Pancreas (tissue), 10 donors: Measurements from ENCODE around the gene ANGPTL7. TPM values are rescaled to one million over a fixed set of nuclear protein-coding genes. Genes with fewer than 3 reads are reported as not detected.

Experiments
- ATAC-seq, 4 donors: fragments of 200-7000 bp; cut with Tn5 transposase; one replicate each; pipeline versions ENCODE4 v1.8.0 to v1.9.1; 2020; ENCODE audit warnings: mild to moderate bottlenecking in 4 of 4, moderate library complexity in 4 of 4
- DNase-seq, 6 donors: peaks; one replicate each; pipeline ENCODE4 v3.0.0-alpha.2; 2020
- FAIRE-seq: peaks from 2 replicates; lab custom pipeline; 2012; peaks lifted over from hg19 to GRCh38; lab: Jason Lieb, UNC
- H3K27ac ChIP-seq, 4 donors: fragments of 200-600 bp; sonication (generic); 1 replicate in 3 of 4; 2 replicates in 1 of 4; pipeline versions ENCODE4 v1.5.0 to v1.8.0; 2020
- H3K27me3 ChIP-seq, 4 donors: fragments of 200-600 bp; one replicate each; pipeline ENCODE4 v1.8.0; 2021
- H3K36me3 ChIP-seq, 3 donors: fragments of 200-600 bp; sonication (generic) in 1 of 3; one replicate each; pipeline versions ENCODE4 v1.5.0 to v1.8.0; 2020 to 2021
- H3K4me1 ChIP-seq, 3 donors: fragments of 200-600 bp; one replicate each; pipeline ENCODE4 v1.8.0; 2021
- H3K4me3 ChIP-seq, 4 donors: fragments of 200-600 bp; sonication (generic) in 2 of 4; one replicate each; pipeline versions ENCODE4 v1.5.0 to v1.8.0; 2020 to 2021
- H3K9me3 ChIP-seq, 4 donors: fragments of 200-600 bp; one replicate each; pipeline ENCODE4 v1.8.0; 2021
- WGBS, 2 donors: extraction: QIAGEN DNeasy Blood & Tissue Kit; methylation state at CpG; one replicate each; pipeline ENCODE4 v1.1.7; 2013; 5-methylcytosine and 5-hydroxymethylcytosine counted together
- intact Hi-C, 3 donors: fragments of 100-400 bp; cut with DNase I; formaldehyde crosslinking; loops; one replicate each; pipeline versions ENCODE4 v1.11.1 to v1.14.2; 2022
- polyA plus RNA-seq, 2 donors: library from polyadenylated mRNA; stranded (reverse); fragments of 200-250 nt; gene quantifications; one replicate each; pipeline ENCODE4 v1.2.3, GENCODE V29; 2013
- total RNA-seq, 6 donors: library from RNA; stranded (reverse); fragmentation: NEBNext Ultra II Directional in 4 of 6; extraction: Animal tissue kit (Norgen Biotek cat#: 25700) in 4 of 6; gene quantifications; one replicate each; pipeline versions ENCODE4 v1.2.1 to v1.2.4, GENCODE V29; 2021 to 2023
- TF ChIP-seq, protein P1 (sequence below), 4 donors: fragments of 200-600 bp; sonication (generic) in 3 of 4; IDR thresholded peaks; one replicate each; pipeline versions ENCODE4 v1.5.0 to v1.8.0; 2021; ENCODE audit warnings: antibody characterized with exemption in 4 of 4
- donor health status: healthy with polysubstance abuse.
- donor health status: DM: no; HTN: no; CAD: no; lungs with moderate emphysema.
- donor health status: DM: no; HTN: no; CAD: no.
- donor health status: control.
- donor health status: control.
- donor health status: Bipolar disorder and iron deficiency.
- donor health status: DM: yes; HTN: yes; CAD: no.
- donor health status: DM: no; HTN: no; CAD: no.
- donor health status: DM: no; HTN: no; CAD: no.
- donor health status: DM: yes; HTN: yes; CAD: no.

Gene ANGPTL7, protein sequence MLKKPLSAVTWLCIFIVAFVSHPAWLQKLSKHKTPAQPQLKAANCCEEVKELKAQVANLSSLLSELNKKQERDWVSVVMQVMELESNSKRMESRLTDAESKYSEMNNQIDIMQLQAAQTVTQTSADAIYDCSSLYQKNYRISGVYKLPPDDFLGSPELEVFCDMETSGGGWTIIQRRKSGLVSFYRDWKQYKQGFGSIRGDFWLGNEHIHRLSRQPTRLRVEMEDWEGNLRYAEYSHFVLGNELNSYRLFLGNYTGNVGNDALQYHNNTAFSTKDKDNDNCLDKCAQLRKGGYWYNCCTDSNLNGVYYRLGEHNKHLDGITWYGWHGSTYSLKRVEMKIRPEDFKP
- under 1 TPM in 4 of 6 donors, not detected in 2; 0.09 to 0.26 (median 0.22) TPM for total RNA-seq
- under 1 TPM; 0.15 to 0.63 TPM for polyA plus RNA-seq

DNA sequence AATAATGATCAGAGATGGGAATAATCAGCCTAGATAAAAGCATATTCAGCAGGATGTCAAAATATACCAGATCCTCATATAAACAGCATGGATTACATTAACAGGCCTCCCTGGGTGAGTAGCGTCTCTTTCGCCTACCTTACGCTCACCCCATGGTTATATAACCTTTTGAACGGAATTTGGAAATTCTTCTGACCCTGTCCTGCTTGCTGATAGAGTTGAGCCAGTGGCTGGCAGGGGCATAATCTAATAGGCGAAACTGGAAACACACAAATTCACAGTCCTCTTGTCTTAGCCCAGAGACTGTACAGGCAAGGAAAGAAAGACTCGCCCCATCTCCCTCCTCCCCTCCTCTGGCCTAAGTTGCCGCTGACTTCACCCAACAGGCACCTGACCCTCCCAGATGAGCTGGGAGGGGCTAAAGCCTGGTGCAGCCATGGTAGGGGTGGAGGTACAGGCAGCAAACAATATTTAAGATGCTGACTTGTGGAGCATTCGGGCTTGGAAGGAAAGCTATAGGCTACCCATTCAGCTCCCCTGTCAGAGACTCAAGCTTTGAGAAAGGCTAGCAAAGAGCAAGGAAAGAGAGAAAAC lies at the start of gene ANGPTL7:
Gene ANGPTL7 (plus strand): TSS at position 498 of the 594 bp plus-strand sequence. CDS start 225 bp downstream, outside the sequence.
- H3K9me3 ChIP-seq = no peaks in the 10 kb centered on the region
- H3K36me3 ChIP-seq = peaks cover 0 to 8% (median 0%) of the 10 kb centered on the region in 3 donors
- TF ChIP-seq, protein P1, sequence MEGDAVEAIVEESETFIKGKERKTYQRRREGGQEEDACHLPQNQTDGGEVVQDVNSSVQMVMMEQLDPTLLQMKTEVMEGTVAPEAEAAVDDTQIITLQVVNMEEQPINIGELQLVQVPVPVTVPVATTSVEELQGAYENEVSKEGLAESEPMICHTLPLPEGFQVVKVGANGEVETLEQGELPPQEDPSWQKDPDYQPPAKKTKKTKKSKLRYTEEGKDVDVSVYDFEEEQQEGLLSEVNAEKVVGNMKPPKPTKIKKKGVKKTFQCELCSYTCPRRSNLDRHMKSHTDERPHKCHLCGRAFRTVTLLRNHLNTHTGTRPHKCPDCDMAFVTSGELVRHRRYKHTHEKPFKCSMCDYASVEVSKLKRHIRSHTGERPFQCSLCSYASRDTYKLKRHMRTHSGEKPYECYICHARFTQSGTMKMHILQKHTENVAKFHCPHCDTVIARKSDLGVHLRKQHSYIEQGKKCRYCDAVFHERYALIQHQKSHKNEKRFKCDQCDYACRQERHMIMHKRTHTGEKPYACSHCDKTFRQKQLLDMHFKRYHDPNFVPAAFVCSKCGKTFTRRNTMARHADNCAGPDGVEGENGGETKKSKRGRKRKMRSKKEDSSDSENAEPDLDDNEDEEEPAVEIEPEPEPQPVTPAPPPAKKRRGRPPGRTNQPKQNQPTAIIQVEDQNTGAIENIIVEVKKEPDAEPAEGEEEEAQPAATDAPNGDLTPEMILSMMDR (IDR thresholded peaks at IDR 0.05) = no peak
- WGBS, 2 donors = 91 to 98% methylated on average over 8 of the region's 8 CpGs
- FAIRE-seq = no peak
- H3K27ac ChIP-seq = no peak within 1 kb of the TSS
- no peak for ATAC-seq
- H3K4me3 ChIP-seq = no peak within 1 kb of the TSS
- intact Hi-C loops = no loop called here
- no peak for DNase-seq
- no peaks in the 10 kb centered on the region for H3K4me1 ChIP-seq
- no peaks in the 10 kb centered on the region for H3K27me3 ChIP-seq

DNA sequence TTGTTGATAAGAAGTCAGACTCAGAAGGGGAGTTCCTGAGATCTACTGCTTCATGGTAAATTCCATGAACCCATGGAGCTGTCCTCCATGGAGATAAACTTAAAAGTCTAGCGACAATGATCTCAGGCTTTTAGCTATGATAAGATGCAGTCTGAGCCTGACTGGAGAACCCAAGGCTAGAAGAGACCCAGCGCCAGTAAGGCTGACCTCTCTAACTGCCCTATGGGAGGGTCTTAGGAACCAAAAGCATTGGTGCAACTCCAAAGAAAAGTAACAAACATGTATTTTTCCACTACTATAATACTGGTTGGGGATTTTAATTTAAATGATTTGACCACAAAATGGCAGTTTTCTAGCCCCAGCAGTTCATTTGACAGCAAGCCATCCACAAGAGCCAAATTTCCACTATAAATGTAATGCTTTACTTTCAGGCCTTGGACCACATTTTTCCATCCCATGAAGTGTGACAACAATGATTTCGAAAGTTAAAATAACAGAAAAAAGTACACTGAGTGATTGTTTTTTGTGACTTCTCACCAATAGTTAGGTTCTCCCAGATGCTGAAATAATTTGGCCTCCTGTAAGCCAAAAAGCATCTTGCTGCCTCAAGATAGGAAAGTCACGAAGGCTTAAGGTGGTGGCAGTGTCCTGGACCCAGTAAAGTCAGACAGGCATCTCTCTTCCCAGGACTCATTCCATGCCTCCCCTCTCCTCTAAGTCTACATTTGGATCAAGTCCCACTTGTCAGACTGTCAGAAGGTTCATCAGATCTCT lies 46.4 kb upstream of the ANGPTL7 start:
- DNase-seq = no peak
- ATAC-seq = no peak
- TF ChIP-seq, protein P1 (IDR thresholded peaks at IDR 0.05) = no peak
- no peak for FAIRE-seq
- Histone ChIP-seq H3K36me3 (peaks cover 0 to 49% (median 7%) of the 10 kb centered on the region in 3 donors), H3K4me3 (no peak overlapping the region), H3K9me3 (no peaks in the 10 kb centered on the region), H3K27me3 (no peaks in the 10 kb centered on the region), H3K27ac (no peak overlapping the region), H3K4me1 (no peaks in the 10 kb centered on the region)
- WGBS, 2 donors = 92 to 96% methylated on average over 4 of the region's 4 CpGs
- intact Hi-C loops = no loop called here

DNA sequence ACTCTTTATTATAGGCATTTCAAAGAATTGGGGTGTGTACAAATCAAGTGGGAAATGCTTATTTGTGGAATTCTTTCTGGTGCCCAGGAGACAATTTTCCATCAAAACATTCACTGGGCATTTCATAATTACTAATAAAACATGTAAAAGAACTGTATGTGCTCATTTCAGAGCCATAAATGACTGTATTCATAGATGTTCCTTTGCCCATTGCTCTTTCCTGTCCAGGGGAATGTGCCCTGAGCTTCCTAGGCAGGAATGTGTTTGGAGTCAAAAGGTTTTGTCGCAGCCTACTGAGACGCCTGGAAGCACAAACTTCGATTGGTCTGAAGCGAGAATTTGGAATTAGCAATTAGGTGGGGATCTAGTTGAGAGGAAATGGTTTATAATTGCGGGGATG lies 45.8 kb upstream of the ANGPTL7 start:
- TF ChIP-seq, protein P1 (IDR thresholded peaks at IDR 0.05) = no peak
- Histone ChIP-seq H3K36me3 (peaks cover 0 to 48% (median 7%) of the 10 kb centered on the region in 3 donors), H3K4me3 (no peak overlapping the region), H3K27ac (no peak overlapping the region), H3K9me3 (no peaks in the 10 kb centered on the region), H3K27me3 (no peaks in the 10 kb centered on the region), H3K4me1 (no peaks in the 10 kb centered on the region)
- intact Hi-C loops = no loop called here
- FAIRE-seq (no peak), DNase-seq (no peak), ATAC-seq (no peak)
- WGBS, 2 donors = 96 to 98% methylated on average over 5 of the region's 5 CpGs

DNA sequence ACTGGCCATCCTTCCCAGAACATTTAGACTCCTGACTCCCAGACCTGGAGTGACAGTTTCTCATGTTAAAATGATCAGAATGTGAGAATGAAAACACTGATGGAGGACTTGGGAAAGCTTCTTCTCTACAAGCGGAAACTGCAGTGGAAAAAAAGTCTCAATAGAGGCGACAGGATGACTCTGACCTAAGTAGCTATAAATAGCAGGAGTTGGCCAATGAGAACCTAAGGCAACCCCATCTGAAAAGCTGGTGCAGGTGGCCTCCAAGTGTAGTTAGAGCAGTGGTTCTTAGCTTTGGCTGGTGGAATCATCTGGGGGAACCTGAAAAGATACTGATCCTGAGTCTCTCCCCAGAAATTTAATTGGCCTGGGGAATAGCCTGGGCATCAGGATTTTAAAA lies 45.2 kb upstream of the ANGPTL7 start:
- no peak for FAIRE-seq
- TF ChIP-seq, protein P1 (IDR thresholded peaks at IDR 0.05) = no peak
- H3K4me3 ChIP-seq = no peak overlapping the region
- no peaks in the 10 kb centered on the region for H3K4me1 ChIP-seq
- no peak for ATAC-seq
- no peak for DNase-seq
- H3K27ac ChIP-seq = no peak overlapping the region
- no peaks in the 10 kb centered on the region for H3K9me3 ChIP-seq
- peaks cover 0 to 48% (median 9%) of the 10 kb centered on the region in 3 donors for H3K36me3 ChIP-seq
- intact Hi-C loops = no loop called here
- 85 to 94% methylated on average over 2 of the region's 2 CpGs for WGBS, 2 donors
- H3K27me3 ChIP-seq = no peaks in the 10 kb centered on the region
